OCI-LY3 (cell line): ENCODE measurements around the gene TMEM187.

Experiments
- H2AFZ ChIP-seq: fragments of 200-600, 300-600 bp; shearing (Covaris generic); 2 replicates; pipeline ENCODE4 v1.6.0; 2014; ENCODE audit warnings: antibody characterized with exemption, low read depth, low read length
- H3K27ac ChIP-seq: fragments of 200-600, 300-600 bp; sonication (generic); 2 replicates; pipeline ENCODE4 v1.5.1; 2014; ENCODE audit warnings: mild to moderate bottlenecking, low read length, moderate library complexity, mixed read lengths
- H3K27me3 ChIP-seq: fragments of 200-600, 300-600 bp; sonication (generic); 2 replicates; pipeline ENCODE4 v1.6.1; 2014; ENCODE audit warnings: low read depth, low read length, mixed read lengths
- H3K36me3 ChIP-seq: fragments of 200-600, 300-600 bp; sonication (generic); replicated peaks from 2 replicates; pipeline ENCODE3; 2014; ENCODE audit warnings: low read depth, low read length, mixed read lengths
- H3K4me1 ChIP-seq: fragments of 300-600, 200-600 bp; sonication (generic); 2 replicates; pipeline ENCODE4 v1.6.1; 2014; ENCODE audit warnings: low read length, mixed read lengths
- H3K4me2 ChIP-seq: fragments of 200-600, 300-600 bp; sonication (generic); 2 replicates; pipeline ENCODE4 v1.6.1; 2014; ENCODE audit warnings: low read length, mixed read lengths
- H3K4me3 ChIP-seq: fragments of 300-600, 200-600 bp; sonication (generic); 2 replicates; pipeline ENCODE4 v1.5.1; 2014; ENCODE audit warnings: antibody characterized with exemption, mild to moderate bottlenecking, low read length, moderate library complexity
- H3K79me2 ChIP-seq: fragments of 300-600, 200-600 bp; shearing (Covaris generic); 2 replicates; pipeline ENCODE4 v1.6.1; 2014; ENCODE audit warnings: mild to moderate bottlenecking, low read length, mixed read lengths
- H3K9ac ChIP-seq: fragments of 300-600, 200-600 bp; shearing (Covaris generic); 2 replicates; pipeline ENCODE4 v1.6.0; 2014; ENCODE audit warnings: mild to moderate bottlenecking, low read length, moderate library complexity
- H3K9me3 ChIP-seq: fragments of 200-600, 300-600 bp; shearing (Covaris generic); 2 replicates; pipeline ENCODE4 v1.6.1; 2014; ENCODE audit warnings: low read length, mixed read lengths; ENCODE audit not compliant: insufficient read depth
- H4K20me1 ChIP-seq: fragments of 200-600, 300-600 bp; sonication (generic); 2 replicates; pipeline ENCODE4 v1.6.1; 2016; ENCODE audit warnings: low read length, mixed read lengths; ENCODE audit not compliant: insufficient read depth
- CTCF ChIP-seq: fragments of 200-600, 300-600 bp; sonication (generic); IDR thresholded peaks from 2 replicates; pipeline ENCODE4 v1.5.1; 2014; ENCODE audit warnings: antibody characterized with exemption, low read length, low read depth
- EZH2phosphoT487 ChIP-seq: fragments of 200-600 bp; shearing (Covaris generic); IDR thresholded peaks from 2 replicates; pipeline ENCODE4 v1.6.1; 2018; ENCODE audit warnings: antibody characterized with exemption, mixed run types, low read depth

The TMEM187 gene

GRCh38 chrX:153955228-153955732, 17.3 kb upstream of the TMEM187 start:
- Histone ChIP-seq H3K27ac (no peak overlapping the region), H4K20me1 (no peaks in the 10 kb centered on the region), H3K36me3 (peaks cover 49% of the 10 kb centered on the region), H3K4me2 (no peak overlapping the region), H2AFZ (no peak overlapping the region), H3K9ac (no peak overlapping the region), H3K79me2 (peaks cover 8% of the 10 kb centered on the region; the same call in 1 of the 2 replicates), H3K9me3 (no peaks in the 10 kb centered on the region), H3K4me1 (peaks cover 8% of the 10 kb centered on the region), H3K27me3 (no peaks in the 10 kb centered on the region), H3K4me3 (no peak overlapping the region)
- no peak for TF ChIP-seq CTCF
- TF ChIP-seq EZH2phosphoT487: no peak

GRCh38 chrX:153956044-153956907, 16.3 kb upstream of the TMEM187 start:
- Histone ChIP-seq H3K79me2 (peaks cover 8% of the 10 kb centered on the region; the same call in 1 of the 2 replicates), H3K4me1 (peaks cover 8% of the 10 kb centered on the region), H3K27me3 (no peaks in the 10 kb centered on the region), H3K36me3 (peaks cover 39% of the 10 kb centered on the region), H3K9me3 (no peaks in the 10 kb centered on the region), H4K20me1 (no peaks in the 10 kb centered on the region), H3K4me2 (no peak overlapping the region), H2AFZ (no peak overlapping the region), H3K9ac (no peak overlapping the region), H3K4me3 (no peak overlapping the region), H3K27ac (no peak overlapping the region)
- TF ChIP-seq EZH2phosphoT487 (no peak), CTCF (no peak)

- H3K9ac ChIP-seq: no peak overlapping the region
- H3K79me2 ChIP-seq: peaks cover 8% of the 10 kb centered on the region; the same call in 1 of the 2 replicates
- no peak overlapping the region for H2AFZ ChIP-seq
- no peaks in the 10 kb centered on the region for H3K27me3 ChIP-seq
- H3K9me3 ChIP-seq: no peaks in the 10 kb centered on the region
- H3K4me2 ChIP-seq: no peak overlapping the region
- no peaks in the 10 kb centered on the region for H4K20me1 ChIP-seq
- peaks cover 34% of the 10 kb centered on the region for H3K36me3 ChIP-seq
- H3K27ac ChIP-seq: no peak overlapping the region
- no peak overlapping the region for H3K4me3 ChIP-seq
- H3K4me1 ChIP-seq: peaks cover 8% of the 10 kb centered on the region
- TF ChIP-seq CTCF (no peak), EZH2phosphoT487 (no peak)
Observed at GRCh38 chrX:153957224-153957623, 15.3 kb upstream of the TMEM187 start.

- H3K36me3 ChIP-seq: peaks cover 32% of the 10 kb centered on the region
- no peaks in the 10 kb centered on the region for H4K20me1 ChIP-seq
- H3K9ac ChIP-seq: no peak overlapping the region
- H3K4me2 ChIP-seq: no peak overlapping the region
- H2AFZ ChIP-seq: no peak overlapping the region
- H3K4me3 ChIP-seq: no peak overlapping the region
- TF ChIP-seq EZH2phosphoT487: no peak
- no peak for TF ChIP-seq CTCF
- no peak overlapping the region for H3K27ac ChIP-seq
- no peaks in the 10 kb centered on the region for H3K27me3 ChIP-seq
- H3K4me1 ChIP-seq: peaks cover under 1% of the 10 kb centered on the region; the same call in 1 of the 2 replicates
- no peaks in the 10 kb centered on the region for H3K9me3 ChIP-seq
- H3K79me2 ChIP-seq: peaks cover 13% of the 10 kb centered on the region
Observed at GRCh38 chrX:153958605-153959004, 13.9 kb upstream of the TMEM187 start.
